Keratinocyte (primary cell): Measurements from ENCODE around the gene CARM1.

ENCODE experiments used
- CTCF ChIP-seq, 3 experiments: IDR thresholded peaks in 1 of 3; conservative IDR thresholded peaks in 1 of 3; optimal IDR thresholded peaks in 1 of 3; 2 replicates in 2 of 3; 3 replicates in 1 of 3; pipeline versions ENCODE3 to v1.5.1; 2011; ENCODE audit warnings: low read length in 3 of 3, mild to moderate bottlenecking in 3 of 3, moderate library complexity in 2 of 3, control low read depth in 1 of 3, inconsistent platforms in 1 of 3; ENCODE audit not compliant: insufficient read depth in 2 of 3; ENCODE audit errors: extremely low read depth in 1 of 3
- EZH2 ChIP-seq: IDR thresholded peaks from one replicate; pipeline ENCODE4 v1.6.1; 2012; ENCODE audit warnings: inconsistent platforms, mild to moderate bottlenecking, low read length, moderate library complexity

GRCh38 chr19:10889880-10890279, 18.5 kb downstream of the CARM1 start:
- TF ChIP-seq CTCF (optimal IDR thresholded peaks at IDR 0.05 in 1 of 3, IDR thresholded peaks at IDR 0.05 in 1 of 3, conservative IDR thresholded peaks at IDR 0.05 in 1 of 3; ENCODE audit: extremely low read depth in 1 of 3, insufficient read depth in 2 of 3, low read length in 3 of 3) (no peak), EZH2 (no peak)
